D721Med (cell line): ENCODE measurements around the gene SMOC2.

ENCODE experiments used
- DNase-seq: peaks from one replicate; pipeline ENCODE4 v3.0.0; 2011; ENCODE audit warnings: low spot score; ENCODE audit not compliant: insufficient read length
- FAIRE-seq: peaks from 2 replicates; lab custom pipeline; 2011; peaks lifted over from hg19 to GRCh38; lab: Jason Lieb, UNC
- TF ChIP-seq, protein P1 (sequence below): IDR thresholded peaks from 2 replicates; pipeline ENCODE4 v1.5.1; 2012; ENCODE audit warnings: mild to moderate bottlenecking, control low read depth; ENCODE audit not compliant: insufficient read depth; ENCODE audit errors: missing control alignments

The SMOC2 gene

DNA sequence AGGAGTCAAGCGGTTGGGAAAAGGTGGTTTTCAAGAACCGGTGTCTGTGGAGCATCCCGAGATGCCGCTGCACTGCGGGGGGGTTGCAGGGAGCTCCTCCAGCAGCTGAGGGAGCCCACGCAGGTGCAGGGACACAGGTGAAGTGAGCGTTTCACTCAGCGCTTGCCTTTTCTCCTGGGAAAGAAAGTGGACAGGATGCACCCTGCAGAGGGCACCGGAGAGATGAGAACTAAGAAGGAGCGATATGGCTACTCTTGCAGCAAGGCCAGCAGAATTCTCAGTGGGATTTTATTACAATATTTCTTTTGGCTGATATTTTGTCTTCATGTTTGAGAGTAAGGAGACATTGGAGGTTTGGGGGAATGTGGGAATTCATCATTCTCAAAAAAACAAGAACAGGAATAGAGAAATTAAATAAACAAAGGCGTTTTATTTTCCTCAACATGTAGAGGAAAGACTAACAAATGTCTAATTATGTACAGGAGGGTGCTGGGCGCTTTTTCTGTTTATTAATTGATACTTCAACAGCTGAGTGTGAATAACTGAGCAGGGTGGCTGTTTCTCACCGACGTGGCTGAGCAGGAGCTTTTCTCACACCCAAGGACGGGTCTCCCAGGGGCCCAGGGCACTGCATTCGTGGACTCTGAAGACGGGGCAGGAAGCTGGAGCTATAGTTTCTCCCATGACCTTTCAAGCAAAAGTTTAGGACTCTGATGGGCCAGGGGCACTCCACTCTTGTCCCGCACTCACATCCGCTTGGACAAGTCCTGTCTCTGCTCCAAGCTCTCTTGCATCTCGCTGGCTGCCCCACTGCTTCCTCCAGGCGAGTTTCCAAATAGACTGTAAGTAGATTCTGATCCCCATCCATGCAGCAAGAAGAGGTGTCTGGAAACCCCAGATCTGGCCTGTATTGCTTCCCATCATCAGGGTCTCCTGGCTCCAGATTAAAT, 176.1 kb downstream of the SMOC2 start:
- TF ChIP-seq, protein P1, sequence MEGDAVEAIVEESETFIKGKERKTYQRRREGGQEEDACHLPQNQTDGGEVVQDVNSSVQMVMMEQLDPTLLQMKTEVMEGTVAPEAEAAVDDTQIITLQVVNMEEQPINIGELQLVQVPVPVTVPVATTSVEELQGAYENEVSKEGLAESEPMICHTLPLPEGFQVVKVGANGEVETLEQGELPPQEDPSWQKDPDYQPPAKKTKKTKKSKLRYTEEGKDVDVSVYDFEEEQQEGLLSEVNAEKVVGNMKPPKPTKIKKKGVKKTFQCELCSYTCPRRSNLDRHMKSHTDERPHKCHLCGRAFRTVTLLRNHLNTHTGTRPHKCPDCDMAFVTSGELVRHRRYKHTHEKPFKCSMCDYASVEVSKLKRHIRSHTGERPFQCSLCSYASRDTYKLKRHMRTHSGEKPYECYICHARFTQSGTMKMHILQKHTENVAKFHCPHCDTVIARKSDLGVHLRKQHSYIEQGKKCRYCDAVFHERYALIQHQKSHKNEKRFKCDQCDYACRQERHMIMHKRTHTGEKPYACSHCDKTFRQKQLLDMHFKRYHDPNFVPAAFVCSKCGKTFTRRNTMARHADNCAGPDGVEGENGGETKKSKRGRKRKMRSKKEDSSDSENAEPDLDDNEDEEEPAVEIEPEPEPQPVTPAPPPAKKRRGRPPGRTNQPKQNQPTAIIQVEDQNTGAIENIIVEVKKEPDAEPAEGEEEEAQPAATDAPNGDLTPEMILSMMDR, result no peak
- no peak for FAIRE-seq
- no peak for DNase-seq

DNA sequence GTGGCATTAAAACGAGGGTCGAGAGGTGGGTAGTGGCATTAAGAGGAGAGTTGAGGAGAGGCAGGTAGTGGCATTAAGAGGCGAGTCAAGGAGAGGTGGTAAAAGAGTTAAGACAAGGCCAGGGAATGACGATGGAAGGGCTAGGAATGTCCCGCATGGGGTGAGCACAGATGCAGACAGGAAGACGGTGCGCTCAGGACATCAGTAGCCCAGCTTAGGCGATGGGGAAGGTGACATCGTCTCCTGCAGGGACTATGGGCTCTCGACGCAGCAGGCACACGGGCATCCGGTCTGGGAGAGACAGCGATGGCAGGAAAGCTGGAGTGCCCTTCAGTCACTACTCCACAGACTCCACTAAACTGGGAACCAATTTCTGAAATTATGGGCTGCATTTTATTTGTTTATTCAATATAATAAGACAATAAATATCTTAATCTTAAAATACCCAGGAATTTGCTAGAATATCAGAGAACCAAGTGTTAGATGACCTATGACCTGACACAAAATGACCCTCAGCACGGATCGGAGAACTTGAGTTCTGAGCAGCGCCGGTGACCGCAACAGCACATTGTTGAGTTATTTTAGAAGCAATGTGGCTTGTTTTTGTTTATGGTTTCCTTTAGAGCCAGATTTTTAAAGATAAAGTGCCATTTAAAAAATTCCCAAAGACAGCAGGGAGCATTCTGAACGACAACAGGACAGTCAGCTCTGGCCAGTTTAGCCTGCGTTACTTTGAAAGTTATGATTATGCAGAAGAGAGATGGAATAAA, 177.7 kb downstream of the SMOC2 start:
- no peak for FAIRE-seq
- TF ChIP-seq, protein P1, result no peak

DNA sequence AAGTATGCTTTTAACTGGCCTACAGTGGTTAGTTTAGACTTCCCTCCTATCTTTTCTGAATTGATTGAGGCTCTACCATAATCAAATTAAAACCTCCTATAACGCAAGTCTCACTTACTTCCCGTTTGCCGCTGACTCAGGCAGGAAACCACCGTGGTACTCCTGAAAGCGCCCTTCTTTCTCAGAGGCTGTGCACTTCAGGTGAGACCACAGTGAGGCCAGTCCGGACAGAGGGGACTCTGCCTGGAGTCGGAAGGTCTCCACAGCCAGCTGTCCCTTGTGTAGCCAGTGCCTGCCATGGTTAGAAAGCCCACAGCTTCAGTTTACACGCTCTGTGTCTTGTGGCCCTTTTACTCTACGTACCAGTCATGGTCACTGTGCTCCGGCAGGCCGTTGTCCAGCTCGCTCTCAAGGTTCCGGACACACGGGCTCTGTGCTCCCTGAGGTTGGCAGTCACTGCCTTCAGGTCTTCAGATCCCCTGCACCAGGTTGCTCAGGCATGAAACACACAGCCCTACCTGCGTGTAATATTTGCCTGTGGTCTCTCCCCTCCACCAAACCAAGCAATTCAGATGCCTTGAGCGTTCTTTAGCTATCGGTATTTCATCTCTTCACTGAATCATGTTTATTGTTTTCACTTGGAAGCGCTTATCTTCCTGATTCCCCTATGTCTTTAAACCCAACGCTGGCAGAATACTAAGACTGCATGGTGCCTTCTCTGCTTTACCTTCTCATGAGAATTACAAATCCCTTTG, 178.8 kb downstream of the SMOC2 start:
- TF ChIP-seq, protein P1, result no peak
- FAIRE-seq (no peak), DNase-seq (no peak)

More for the DNA sequence above, 177.7 kb downstream of the SMOC2 start:
- DNase-seq, result no peak

DNA sequence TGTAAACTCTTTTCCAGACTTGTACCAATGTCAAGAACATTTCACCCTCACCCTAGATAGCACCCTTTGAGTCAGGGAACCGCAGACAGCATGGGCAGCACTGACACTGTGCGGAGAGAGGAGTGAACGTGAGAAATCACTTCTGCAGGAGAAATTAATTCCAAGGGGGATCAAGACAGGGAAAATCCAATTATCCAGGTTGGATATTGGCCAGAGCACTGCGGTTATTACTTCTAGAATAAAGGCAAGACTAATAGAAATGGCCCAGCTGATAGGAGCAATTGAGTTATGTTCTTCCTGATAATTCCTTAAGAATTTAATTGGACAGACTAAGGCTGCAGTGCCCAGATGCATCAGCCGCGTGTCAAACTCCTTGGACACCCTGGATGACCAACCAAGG, 179.6 kb downstream of the SMOC2 start:
- no peak for DNase-seq
- TF ChIP-seq, protein P1, result no peak
- FAIRE-seq, result no peak

DNA sequence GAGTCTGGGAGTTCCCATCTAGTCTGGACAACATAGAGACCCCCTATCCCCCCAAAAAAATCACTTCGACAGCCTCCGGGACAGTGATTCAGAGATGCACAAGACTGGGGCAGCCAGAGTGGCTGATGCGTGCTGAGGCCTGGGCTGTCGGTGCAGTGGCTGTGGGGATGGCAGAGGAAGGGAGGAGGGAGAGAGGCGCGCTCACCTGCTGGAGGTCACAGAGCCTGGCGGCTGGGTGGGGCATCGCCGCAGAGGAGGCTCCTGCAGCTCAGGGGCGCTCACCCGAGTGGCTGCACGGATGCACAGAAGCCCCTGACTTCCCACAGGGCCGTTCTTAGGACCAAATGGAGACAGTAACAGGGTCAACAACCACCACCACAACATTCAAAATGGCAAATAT, 182.8 kb downstream of the SMOC2 start:
- TF ChIP-seq, protein P1, result no peak
- DNase-seq (no peak), FAIRE-seq (no peak)

DNA sequence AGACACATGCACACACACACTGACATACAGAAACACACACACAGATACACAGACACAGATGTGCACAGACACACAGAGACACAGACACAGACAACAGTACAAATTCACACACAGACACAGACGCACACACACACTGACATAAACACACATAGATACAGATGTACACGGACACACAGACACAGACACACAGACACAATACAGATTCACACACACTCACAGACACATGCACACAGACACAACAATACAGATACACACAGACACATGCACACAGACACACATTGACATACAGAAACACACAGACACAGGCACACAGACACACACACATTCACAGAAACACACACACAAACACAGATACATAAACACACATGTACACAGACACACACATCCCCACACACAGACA, 183.6 kb downstream of the SMOC2 start:
- TF ChIP-seq, protein P1, result no peak
- no peak for DNase-seq
- no peak for FAIRE-seq
